HepG2 (cell line): ENCODE measurements around the gene CD248. TPM values are rescaled to one million over a fixed set of nuclear protein-coding genes. Genes with fewer than 3 reads are reported as not detected.

Experiments
- AKNA ChIP-seq: sonication (generic); formaldehyde crosslinking; IDR thresholded peaks from 2 replicates; pipeline ENCODE4 v1.4.0; 2020; ENCODE audit warnings: missing genetic modification reagents, borderline replicate concordance
- HOXA3 ChIP-seq: sonication (generic); formaldehyde crosslinking; IDR thresholded peaks from 2 replicates; pipeline ENCODE4 v1.5.0; 2020; ENCODE audit warnings: missing genetic modification reagents
- IRF2 ChIP-seq: IDR thresholded peaks from 2 replicates; pipeline ENCODE4 v1.6.1; 2018; ENCODE audit warnings: missing genetic modification reagents, missing compliant biosample characterization
- KLF15 ChIP-seq: sonication (generic); formaldehyde crosslinking; IDR thresholded peaks from 2 replicates; pipeline ENCODE4 v1.8.1; 2023; ENCODE audit warnings: borderline replicate concordance, mild to moderate bottlenecking, inconsistent platforms, missing genetic modification reagents, mixed read lengths
- MAF1 ChIP-seq: sonication (generic); formaldehyde crosslinking; IDR thresholded peaks from 2 replicates; pipeline ENCODE4 v1.5.0; 2020; ENCODE audit warnings: missing genetic modification reagents, borderline replicate concordance
- NRL ChIP-seq: sonication (generic); formaldehyde crosslinking; IDR thresholded peaks from 2 replicates; pipeline ENCODE4 v1.5.0; 2020; ENCODE audit warnings: missing genetic modification reagents, mild to moderate bottlenecking, moderate library complexity, borderline replicate concordance
- PRDM4 ChIP-seq: sonication (generic); formaldehyde crosslinking; IDR thresholded peaks from 2 replicates; pipeline ENCODE4 v1.9.0; 2021; ENCODE audit warnings: missing genetic modification reagents, borderline replicate concordance
- SOX13 ChIP-seq, 3 experiments: fragments of 450-650 bp in 1 of 3; sonication (generic) in 1 of 3; formaldehyde crosslinking in 1 of 3; IDR thresholded peaks in 2 of 3; conservative IDR thresholded peaks in 1 of 3; 2 replicates each; pipeline versions ENCODE4 v1.5.0 to v1.6.1; 2016 to 2020; ENCODE audit warnings: antibody characterized with exemption in 1 of 3, mild to moderate bottlenecking in 1 of 3, missing compliant biosample characterization in 1 of 3, missing genetic modification reagents in 1 of 3, moderate library complexity in 1 of 3
- TFDP2 ChIP-seq: sonication (generic); formaldehyde crosslinking; IDR thresholded peaks from 2 replicates; pipeline ENCODE4 v1.4.0; 2020; ENCODE audit warnings: missing genetic modification reagents
- ZBTB42 ChIP-seq: sonication (generic); formaldehyde crosslinking; IDR thresholded peaks from 2 replicates; pipeline ENCODE4 v1.5.0; 2020; ENCODE audit warnings: mild to moderate bottlenecking, missing genetic modification reagents
- ZFX ChIP-seq: sonication (generic); formaldehyde crosslinking; IDR thresholded peaks from 2 replicates; pipeline ENCODE4 v1.4.0; 2020; ENCODE audit warnings: mild to moderate bottlenecking, low read depth, missing genetic modification reagents, moderate library complexity
- ZNF224 ChIP-seq: sonication (generic); formaldehyde crosslinking; IDR thresholded peaks from 2 replicates; pipeline ENCODE4 v1.5.0; 2020; ENCODE audit warnings: mild to moderate bottlenecking, missing genetic modification reagents
- ZNF770 ChIP-seq: sonication (generic); formaldehyde crosslinking; IDR thresholded peaks from 2 replicates; pipeline ENCODE4 v1.5.0; 2020; ENCODE audit warnings: mild to moderate bottlenecking, missing genetic modification reagents
- polyA plus RNA-seq, 8 experiments: library from polyadenylated mRNA; depleted of rRNA in 3 of 8; stranded (reverse) in 7 of 8; unstranded in 1 of 8; fragments of >200 nt; fragmentation: Illumina TruSeq in 4 of 8; extraction: Trizol in 4 of 8; gene quantifications; 2 replicates each; pipeline versions ENCODE4 v1.2.1 to v1.2.3, GENCODE V29; 2011 to 2016; ENCODE audit warnings: low read depth in 4 of 8, missing spikeins in 1 of 8, mixed read lengths in 1 of 8; ENCODE audit not compliant: insufficient read depth in 1 of 8
- total RNA-seq, 5 experiments: library from RNA; depleted of rRNA; stranded (reverse); fragments of >200 nt; fragmentation: Illumina TruSeq; extraction: Trizol; gene quantifications; 2 replicates each; pipeline ENCODE4 v1.2.3, GENCODE V29; 2016; ENCODE audit warnings: low read depth in 1 of 5

The CD248 gene
- total and polyA plus RNA-seq, 2 of the 13 experiments (the other 11 are each of a cell fraction or from before 2014, with no cell fraction given), result 0.25 to 0.35 TPM

GRCh38 chr11:66328302-66329144 lies 11.7 kb upstream of the CD248 start (continued):
- TF ChIP-seq TFDP2 (CRISPR knock-in tag), result peak; percentile 85
- TF ChIP-seq PRDM4 (CRISPR knock-in tag), result 0 out of 2 replicates have a peak, but pooled peaks have one; percentile 41
- TF ChIP-seq NRL (CRISPR knock-in tag), result peak; percentile 64; the same call in 1 of the 2 replicates
- peak; percentile 66; the same call in 1 of the 2 replicates for TF ChIP-seq MAF1 (CRISPR knock-in tag)
- TF ChIP-seq ZNF224 (CRISPR knock-in tag), result no peak; the same call in 1 of the 2 replicates
- 0 out of 2 replicates have a peak, but pooled peaks have one; percentile 60 for TF ChIP-seq ZNF770 (CRISPR knock-in tag)
- peak; percentile 84 for TF ChIP-seq HOXA3 (CRISPR knock-in tag)
- peak; percentile 81; the same call in 1 of the 2 replicates for TF ChIP-seq IRF2
- 0 out of 2 replicates have a peak, but pooled peaks have one; percentile 61 for TF ChIP-seq ZBTB42 (CRISPR knock-in tag)
- peak; percentile 75; the same call in 1 of the 2 replicates for TF ChIP-seq ZFX (CRISPR knock-in tag)
- TF ChIP-seq AKNA (CRISPR knock-in tag), result no peak
- TF ChIP-seq KLF15 (CRISPR knock-in tag), result no peak; the same call in 1 of the 2 replicates
- TF ChIP-seq SOX13 (IDR thresholded peaks at IDR 0.05), result no peak
- peak in 1 of 2 experiments; percentile 71; a peak in 2 of 4 replicates for TF ChIP-seq SOX13 (CRISPR knock-in tag; conservative IDR thresholded peaks at IDR 0.05 in 1 of 2, IDR thresholded peaks at IDR 0.05 in 1 of 2)
